ENCODE data around the gene KREMEN2. TPM values are rescaled to one million over a fixed set of nuclear protein-coding genes. Genes with fewer than 3 reads are reported as not detected.

Gene KREMEN2
- total RNA-seq, 4 donors from 2014 or later, result not detected

DNA sequence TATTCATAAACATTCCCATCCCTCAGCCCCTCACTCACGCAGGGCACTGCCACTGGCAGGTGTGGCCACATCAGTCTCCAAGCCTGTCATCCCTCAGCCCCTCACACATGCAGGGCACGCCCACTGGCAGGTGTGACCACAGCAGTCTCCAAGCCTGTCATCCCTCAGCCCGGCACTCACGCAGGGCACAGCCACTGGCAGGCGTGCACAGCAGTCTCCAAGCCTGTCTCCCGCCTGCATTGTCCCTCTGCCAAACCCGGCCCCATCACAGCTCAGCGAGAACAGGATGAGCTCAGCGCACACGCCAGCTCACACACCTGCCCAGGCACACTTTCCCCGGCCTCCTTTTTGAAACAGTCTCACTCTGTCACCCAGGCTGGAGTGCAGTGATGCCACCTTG, 11.4 kb upstream of the KREMEN2 start:
- no peak overlapping the region for H3K4me3 ChIP-seq
- no peak for DNase-seq
- TF ChIP-seq, protein P1, sequence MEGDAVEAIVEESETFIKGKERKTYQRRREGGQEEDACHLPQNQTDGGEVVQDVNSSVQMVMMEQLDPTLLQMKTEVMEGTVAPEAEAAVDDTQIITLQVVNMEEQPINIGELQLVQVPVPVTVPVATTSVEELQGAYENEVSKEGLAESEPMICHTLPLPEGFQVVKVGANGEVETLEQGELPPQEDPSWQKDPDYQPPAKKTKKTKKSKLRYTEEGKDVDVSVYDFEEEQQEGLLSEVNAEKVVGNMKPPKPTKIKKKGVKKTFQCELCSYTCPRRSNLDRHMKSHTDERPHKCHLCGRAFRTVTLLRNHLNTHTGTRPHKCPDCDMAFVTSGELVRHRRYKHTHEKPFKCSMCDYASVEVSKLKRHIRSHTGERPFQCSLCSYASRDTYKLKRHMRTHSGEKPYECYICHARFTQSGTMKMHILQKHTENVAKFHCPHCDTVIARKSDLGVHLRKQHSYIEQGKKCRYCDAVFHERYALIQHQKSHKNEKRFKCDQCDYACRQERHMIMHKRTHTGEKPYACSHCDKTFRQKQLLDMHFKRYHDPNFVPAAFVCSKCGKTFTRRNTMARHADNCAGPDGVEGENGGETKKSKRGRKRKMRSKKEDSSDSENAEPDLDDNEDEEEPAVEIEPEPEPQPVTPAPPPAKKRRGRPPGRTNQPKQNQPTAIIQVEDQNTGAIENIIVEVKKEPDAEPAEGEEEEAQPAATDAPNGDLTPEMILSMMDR (IDR thresholded peaks at IDR 0.05 in 4 of 5, conservative IDR thresholded peaks at IDR 0.05 in 1 of 5), result no peak
- TF ChIP-seq POLR2A (IDR thresholded peaks at IDR 0.05), result no peak
- no peak overlapping the region for H3K27ac ChIP-seq
- peaks cover 24 to 30% (median 26%) of the 10 kb centered on the region in 3 donors for H3K27me3 ChIP-seq
- H3K36me3 ChIP-seq, result no peaks in the 10 kb centered on the region
- intact Hi-C loops (cut with DNase I; ENCODE audit: low total_unique reads), result no loop called here
- in situ Hi-C loops (cut with MboI; ENCODE audit: low sequenced_read_pairs in 4 of 4), result no loop called here
- H3K4me1 ChIP-seq, result peaks cover 0 to 15% of the 10 kb centered on the region in 2 donors
- ATAC-seq, result no peak
- no peaks in the 10 kb centered on the region for H3K9me3 ChIP-seq

DNA sequence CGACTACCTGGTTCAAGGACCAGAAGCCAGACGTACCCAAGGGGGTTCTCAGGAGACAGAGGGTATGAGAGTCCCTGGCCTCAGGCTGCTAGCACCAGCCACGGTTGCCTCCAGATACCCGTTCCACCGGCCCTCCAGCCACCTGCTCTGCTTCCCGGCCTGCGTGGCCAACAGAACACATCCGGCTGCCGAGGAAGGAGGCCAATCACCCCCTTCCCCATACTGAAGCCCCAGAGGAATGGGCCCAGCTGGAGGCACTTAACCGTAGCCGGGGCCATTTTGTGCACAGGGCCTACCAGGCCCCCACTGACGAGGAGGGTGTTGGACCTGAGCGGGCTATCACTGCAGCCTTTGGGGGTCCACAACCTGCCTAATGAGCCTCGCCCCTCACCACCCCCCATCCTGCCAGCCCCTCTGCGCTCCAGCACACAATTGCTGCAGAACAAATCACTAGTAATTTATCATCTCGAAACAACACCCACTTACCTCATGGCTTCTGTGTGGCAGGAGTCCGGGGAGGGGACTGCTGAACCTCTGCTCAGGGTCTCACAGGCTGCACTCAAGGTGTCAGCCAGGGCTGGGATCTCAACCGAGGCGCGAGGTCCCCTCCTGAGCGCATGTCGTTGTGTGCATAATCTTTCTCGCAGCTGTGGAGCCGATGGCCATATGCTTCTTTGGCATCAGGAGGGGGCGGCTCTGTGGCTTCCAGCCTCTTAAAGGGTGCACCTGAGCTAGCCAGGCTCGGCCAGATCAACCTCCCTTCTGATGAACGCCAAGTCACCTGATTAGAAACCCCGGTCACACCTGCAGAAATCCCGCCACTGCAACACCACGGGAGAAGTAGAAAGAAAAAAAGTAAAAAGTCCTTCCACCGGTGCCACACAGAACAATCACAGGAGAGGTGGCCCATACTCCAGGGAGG, 10.1 kb upstream of the KREMEN2 start:
- Histone ChIP-seq H3K27me3 (peaks cover 31 to 38% (median 31%) of the 10 kb centered on the region in 3 donors), H3K27ac (no peak overlapping the region), H3K4me3 (no peak overlapping the region), H3K4me1 (peaks cover 0 to 11% of the 10 kb centered on the region in 2 donors), H3K9me3 (no peaks in the 10 kb centered on the region), H3K36me3 (no peaks in the 10 kb centered on the region)
- DNase-seq (no peak), ATAC-seq (no peak)
- intact Hi-C loops (cut with DNase I; ENCODE audit: low total_unique reads), result no loop called here
- in situ Hi-C loops (cut with MboI; ENCODE audit: low sequenced_read_pairs in 4 of 4), result no loop called here
- TF ChIP-seq POLR2A (IDR thresholded peaks at IDR 0.05), result no peak
- TF ChIP-seq, protein P1 (IDR thresholded peaks at IDR 0.05 in 4 of 5, conservative IDR thresholded peaks at IDR 0.05 in 1 of 5), result no peak

DNA sequence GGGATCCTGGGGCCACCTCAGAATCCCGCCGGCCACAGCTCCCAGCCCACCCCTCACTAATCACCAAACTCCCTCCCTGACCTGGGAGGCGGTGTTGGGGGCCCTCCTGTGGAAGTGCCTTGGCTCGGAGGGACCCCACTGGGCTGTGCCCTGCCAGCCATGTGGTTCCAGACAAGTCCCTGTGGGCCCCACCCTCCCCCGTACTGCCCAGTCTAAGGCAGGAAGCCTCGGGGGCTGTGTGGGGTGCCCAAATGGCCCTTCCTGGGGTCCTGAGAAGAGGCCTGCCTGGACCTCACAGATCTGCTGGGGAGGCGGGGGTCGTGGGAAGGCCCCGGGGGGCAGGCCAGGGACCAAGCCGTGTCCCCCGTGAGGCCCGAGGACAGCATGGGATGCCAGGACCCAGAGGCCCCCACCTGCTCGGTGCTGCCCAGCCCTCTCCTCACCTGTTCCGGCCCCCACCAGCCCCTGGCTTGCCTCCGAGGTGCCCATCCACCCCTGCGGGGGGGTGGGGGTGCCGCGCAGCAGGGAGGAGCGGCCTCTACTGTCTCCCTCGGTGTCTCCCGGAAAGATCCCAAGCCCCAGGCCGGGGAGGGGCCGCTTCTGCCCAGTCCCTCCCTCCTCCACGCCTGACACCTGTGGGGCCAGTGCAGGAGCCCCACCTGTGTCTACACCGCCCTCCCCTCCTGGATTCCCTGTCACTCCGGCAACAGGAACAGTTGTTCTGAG, 9.3 kb upstream of the KREMEN2 start:
- Histone ChIP-seq H3K36me3 (no peaks in the 10 kb centered on the region), H3K4me1 (peaks cover 0 to 3% of the 10 kb centered on the region in 2 donors), H3K27ac (no peak overlapping the region), H3K9me3 (no peaks in the 10 kb centered on the region), H3K4me3 (no peak overlapping the region), H3K27me3 (peaks cover 35 to 40% (median 38%) of the 10 kb centered on the region in 3 donors)
- TF ChIP-seq POLR2A (IDR thresholded peaks at IDR 0.05), result no peak
- TF ChIP-seq, protein P1 (IDR thresholded peaks at IDR 0.05 in 4 of 5, conservative IDR thresholded peaks at IDR 0.05 in 1 of 5), result no peak
- no peak for ATAC-seq
- intact Hi-C loops (cut with DNase I; ENCODE audit: low total_unique reads), result no loop called here
- no peak for DNase-seq
- in situ Hi-C loops (cut with MboI; ENCODE audit: low sequenced_read_pairs in 4 of 4), result no loop called here

DNA sequence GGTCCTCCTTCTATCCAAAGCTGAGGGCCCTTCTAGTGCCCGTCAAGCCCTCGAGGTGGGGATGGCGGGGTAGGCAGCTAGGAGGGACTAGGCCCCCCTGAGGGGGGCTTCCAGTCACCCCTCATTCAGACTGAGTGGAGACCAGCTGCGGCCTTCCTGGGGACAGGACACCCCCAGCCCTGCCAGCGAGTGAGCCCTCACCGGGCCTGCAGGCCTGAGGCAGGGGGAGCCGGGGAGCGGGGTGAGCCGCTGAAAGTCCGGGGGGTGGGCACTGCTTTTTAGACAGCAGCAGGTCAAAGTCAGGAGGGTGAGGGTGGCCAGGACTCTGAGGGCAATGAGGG, 8.7 kb upstream of the KREMEN2 start:
- peaks cover 35 to 44% (median 40%) of the 10 kb centered on the region in 3 donors for H3K27me3 ChIP-seq
- no peaks in the 10 kb centered on the region for H3K4me1 ChIP-seq
- no peak overlapping the region for H3K27ac ChIP-seq
- TF ChIP-seq, protein P1 (IDR thresholded peaks at IDR 0.05 in 4 of 5, conservative IDR thresholded peaks at IDR 0.05 in 1 of 5), result no peak
- TF ChIP-seq POLR2A (IDR thresholded peaks at IDR 0.05), result no peak
- H3K36me3 ChIP-seq, result no peaks in the 10 kb centered on the region
- no peaks in the 10 kb centered on the region for H3K9me3 ChIP-seq
- intact Hi-C loops (cut with DNase I; ENCODE audit: low total_unique reads), result no loop called here
- in situ Hi-C loops (cut with MboI; ENCODE audit: low sequenced_read_pairs in 4 of 4), result no loop called here
- H3K4me3 ChIP-seq, result no peak overlapping the region
- no peak for DNase-seq
- ATAC-seq, result no peak
